HG03469 (cell line): Measurements from ENCODE around the gene EFHD2.
"Not testable (repeated sequence)": the region's sequence is repeated elsewhere in the genome, so short reads cannot be mapped to it uniquely, and the experiment has no call there.

Experiments
- ATAC-seq: cut with Tn5 transposase; IDR thresholded peaks from one replicate; pipeline ENCODE4 v1.9.1; 2021; ENCODE audit warnings: mild to moderate bottlenecking, moderate library complexity, moderate number of reproducible peaks; ENCODE audit not compliant: unreplicated experiment

The EFHD2 gene, protein sequence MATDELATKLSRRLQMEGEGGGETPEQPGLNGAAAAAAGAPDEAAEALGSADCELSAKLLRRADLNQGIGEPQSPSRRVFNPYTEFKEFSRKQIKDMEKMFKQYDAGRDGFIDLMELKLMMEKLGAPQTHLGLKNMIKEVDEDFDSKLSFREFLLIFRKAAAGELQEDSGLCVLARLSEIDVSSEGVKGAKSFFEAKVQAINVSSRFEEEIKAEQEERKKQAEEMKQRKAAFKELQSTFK

DNA sequence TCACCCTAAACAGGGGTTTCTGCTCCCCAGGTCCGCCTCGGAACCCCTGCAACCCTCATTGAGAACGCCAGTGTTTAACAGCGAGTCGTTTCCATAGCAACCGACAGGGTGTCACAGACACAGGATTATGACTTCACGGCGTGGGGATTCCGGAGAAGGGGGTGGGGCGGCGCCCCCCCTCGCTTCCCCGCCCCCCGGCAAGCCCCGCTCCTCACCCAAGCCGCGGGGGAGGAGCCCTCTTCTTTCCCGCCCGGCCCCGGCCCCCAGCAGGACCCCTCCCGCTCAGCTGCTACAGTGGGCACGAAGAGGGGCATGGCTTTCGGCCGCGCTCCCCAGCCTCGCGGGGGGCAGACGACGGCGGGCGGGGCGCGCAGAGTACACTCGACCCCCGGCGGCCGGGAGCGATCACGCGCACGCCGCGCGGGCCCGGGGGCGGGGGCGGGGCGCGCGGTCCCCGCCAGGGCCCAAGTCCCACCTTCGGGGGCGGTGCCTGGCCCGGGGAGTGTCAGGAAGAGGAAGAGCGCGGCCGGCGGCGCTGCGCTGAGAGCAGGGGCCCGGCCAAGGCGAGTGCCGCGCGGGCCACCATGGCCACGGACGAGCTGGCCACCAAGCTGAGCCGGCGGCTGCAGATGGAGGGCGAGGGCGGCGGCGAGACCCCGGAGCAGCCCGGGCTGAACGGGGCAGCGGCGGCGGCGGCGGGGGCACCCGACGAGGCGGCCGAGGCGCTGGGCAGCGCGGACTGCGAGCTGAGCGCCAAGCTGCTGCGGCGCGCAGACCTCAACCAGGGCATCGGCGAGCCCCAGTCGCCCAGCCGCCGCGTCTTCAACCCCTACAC, at the start of gene EFHD2:
Gene EFHD2, plus strand, starts transcription at position 501 of the 835 bp plus-strand sequence. Its CDS starts 84 bp downstream, at position 585.
- ATAC-seq: peak; percentile 56

DNA sequence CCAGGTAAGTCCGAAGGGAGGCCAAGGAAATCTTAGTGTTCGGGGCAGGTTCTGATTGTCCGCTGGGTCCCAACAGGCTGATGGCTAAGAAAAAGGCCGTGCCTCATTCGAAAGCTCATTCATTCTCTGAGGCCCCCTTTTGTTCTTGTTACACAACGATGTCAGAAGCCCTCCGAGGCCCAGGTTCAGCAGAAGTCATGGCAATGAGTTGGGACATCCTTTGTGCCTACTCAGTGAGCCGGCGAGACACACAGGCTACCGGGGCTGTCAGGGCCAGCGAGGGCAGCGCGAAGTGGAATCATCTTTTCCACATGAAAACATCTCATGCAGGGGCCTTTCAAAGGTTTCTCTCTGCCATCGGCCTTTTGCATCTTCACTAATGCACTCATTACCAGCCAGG, 49.0 kb upstream of the EFHD2 start:
- no peak for ATAC-seq

DNA sequence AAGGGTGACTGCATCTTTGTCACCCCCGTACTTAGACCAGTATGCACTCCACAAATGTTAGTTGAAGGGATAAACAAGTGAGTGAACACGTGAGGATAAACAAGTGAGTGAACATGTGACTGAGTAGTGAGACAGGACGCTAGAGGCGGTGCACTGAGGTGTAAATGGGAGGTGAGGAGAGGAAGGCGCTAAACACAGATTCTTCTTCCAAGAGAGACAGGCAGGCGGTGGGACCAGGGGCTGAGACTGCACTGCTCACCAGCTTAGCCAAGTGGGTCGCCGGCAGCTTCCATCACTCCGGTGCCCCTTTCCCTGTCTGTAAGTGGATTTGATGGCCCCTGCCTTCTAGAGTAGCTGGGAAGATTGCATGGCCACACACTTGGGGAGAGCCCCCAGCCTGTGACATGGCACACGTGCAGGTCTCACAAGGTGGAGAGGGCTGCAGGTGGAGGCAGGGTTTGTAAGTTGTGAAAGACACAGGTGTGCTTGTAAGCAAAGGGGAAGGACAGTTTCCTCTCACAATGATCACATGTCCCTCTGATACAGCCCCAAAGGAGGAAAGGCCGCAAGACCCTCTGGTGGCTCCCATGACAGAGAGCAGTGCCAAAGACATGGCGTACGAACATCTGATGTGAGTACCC, 47.5 kb upstream of the EFHD2 start:
- no peak for ATAC-seq

DNA sequence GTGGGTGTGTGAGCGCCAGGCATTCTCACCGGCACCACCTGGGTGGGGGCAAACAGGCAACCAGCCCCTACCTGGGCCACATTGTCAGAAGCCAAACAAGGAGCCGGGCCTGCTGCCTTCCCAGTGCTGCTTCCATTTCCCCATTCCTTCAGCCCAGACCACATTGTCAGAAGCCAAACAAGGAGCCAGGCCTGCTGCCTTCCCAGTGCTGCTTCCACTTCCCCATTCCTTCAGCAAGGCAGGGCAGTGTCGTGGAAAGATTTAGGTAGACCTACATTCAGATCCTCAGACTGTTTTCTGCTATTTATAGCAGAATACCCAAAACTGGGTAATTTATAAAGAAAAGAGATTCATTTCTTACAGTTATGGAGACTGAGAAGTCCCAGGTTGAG, 47.0 kb upstream of the EFHD2 start:
- ATAC-seq: no peak

DNA sequence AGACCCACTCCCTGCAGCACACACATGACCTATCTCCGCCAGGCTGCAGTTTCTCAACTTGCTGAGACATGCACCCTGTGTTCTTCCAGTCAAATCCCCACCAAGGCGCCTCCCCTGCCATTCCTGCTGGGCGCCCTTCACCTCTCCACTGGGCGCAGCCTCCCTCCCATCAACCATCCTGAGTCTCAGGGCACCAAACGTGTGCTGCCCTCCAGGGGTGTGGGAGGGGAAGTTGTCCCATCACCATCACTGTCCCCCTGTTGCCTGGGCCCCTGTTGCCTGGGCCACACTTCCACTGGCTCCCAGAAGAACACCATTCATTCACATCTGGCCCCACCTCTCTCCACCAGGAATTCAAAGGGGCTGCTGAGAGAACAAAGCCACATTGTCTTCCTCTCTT, 44.9 kb upstream of the EFHD2 start:
- ATAC-seq: no peak

DNA sequence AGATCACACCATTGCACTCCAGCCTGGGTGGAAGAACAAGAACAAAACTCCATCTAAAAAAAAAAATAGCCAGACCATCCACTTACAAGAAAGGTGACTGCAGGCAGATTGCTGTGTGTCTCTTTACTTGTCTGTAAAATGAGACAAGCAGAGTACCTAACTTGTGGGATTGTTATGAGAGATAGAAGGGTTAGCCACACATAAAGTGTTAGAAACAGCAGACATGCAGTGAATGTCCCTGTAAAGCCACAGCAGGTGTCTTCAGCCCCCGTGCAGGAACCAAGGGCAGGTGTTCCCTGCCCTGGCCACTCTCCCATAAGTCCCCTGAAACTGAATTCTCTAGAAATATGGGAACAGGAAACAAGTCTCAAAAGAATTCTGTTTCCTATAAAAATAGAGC, 40.8 kb upstream of the EFHD2 start:
- no peak for ATAC-seq

DNA sequence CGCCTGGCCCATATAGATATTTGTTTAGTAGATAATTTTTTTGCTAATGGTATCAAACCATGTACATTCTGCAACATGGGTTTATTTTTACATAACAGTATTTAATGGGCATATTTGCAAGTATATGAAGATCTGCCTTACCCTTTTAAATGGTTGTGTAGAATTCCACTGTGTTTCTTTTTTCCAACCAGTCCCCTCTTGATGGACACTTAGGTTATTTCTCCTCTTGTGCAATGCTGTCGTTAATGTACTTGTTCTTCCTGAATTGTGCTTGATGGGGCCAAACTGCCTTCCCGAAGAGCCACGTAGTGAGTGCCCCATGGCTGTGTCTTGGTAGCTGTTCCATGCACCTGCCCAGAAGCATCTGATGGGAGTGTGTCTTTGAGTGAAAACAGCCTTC, 39.4 kb upstream of the EFHD2 start:
- no peak for ATAC-seq

DNA sequence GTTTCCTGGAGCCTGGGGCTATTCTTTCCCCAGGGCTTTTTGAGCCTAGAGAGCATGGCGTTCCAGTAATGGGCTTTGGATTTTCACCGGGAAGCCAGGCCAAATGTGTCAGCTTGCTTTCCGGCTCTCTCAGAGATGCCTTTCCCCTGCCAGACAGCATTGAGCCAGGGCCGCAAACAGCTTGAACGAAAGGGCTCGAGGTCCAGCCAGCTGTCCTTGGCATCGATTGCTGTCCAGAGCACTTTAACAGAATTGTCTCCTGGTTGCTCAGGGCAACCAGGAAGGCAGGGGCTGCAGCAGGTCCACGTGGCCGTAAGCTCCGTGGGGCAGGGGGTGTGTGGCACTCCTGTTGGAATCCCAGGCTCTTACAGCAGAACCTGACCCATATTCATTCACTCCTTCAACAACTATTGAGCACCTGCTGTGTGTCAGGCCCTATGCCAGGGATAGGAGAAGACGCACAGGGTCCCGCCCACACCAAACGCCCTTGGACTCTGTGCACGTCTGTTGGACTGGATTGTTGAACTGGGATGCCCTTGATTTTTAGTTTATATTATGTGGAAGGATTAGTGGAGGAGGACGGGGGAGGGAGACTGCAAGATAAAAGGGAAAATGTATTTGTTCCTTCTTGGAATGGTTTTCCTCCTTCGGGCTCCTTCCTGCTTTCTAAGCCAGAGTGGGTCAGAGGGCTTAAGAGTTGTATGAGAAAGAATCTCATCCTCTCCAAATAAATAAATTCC, 38.7 kb upstream of the EFHD2 start:
- ATAC-seq: no peak

DNA sequence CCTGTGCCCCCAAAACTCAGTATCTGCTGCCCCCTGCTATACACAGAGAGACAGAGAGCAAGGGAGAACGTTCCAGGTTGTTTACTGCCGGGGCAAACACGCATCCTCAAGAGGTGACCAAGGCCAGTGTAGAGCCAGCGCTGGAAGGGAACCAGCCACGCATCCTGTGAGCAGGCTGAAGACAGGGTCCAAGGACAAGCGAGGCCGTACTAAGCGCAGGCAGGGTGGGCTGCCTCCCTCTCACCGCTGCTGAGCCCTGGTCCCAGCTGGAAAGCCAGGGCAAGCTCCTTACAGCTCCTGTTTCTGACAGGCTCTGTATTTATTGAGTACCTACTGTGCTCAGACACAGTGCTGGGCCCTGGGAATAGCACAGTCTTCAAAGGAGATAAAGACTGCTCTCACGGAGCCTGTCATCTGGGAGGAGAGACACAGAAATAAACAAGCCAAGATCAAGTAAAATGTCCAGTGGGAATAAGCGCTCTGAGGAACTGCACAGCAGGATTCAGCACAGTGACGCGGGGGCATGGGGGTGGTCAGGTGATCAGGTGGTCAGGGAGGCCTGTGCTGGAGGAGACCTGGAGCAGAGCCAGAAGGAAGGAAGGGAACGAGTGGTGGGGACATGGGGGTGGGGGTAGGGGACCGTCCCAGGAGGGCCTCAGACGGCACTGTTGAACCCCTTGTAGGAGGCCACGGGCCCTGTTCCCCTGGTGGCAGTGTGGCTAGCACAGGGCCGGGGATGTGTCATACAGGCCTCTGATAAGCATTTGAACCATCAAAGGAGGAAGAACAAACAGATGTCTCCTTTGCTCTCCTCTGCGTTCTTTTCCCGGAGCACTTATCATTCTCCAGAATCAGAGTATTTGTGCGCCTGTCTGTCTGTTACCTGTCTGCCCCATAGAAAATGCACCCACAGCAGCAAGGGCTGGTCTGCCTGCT, 37.8 kb upstream of the EFHD2 start:
- ATAC-seq: no peak

DNA sequence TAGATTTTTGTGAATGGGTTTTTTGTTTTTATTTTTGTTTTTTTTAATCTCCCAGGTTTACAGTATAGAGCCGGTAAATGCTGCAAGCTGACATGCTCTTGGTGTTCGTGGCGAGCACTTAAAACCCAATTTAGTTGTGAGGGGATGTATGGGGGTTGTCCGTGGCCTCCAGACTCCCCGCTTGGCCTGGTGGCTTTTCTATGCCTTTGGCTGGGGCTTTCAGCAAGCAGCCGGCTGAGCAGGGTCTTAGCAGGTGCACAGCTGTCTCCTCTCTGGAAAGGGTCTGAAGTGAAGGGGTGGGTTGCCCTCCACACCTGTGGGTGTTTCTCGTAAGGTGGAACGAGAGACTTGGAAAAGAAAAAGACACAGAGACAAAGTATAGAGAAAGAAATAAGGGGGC, 31.0 kb upstream of the EFHD2 start:
- no peak for ATAC-seq

DNA sequence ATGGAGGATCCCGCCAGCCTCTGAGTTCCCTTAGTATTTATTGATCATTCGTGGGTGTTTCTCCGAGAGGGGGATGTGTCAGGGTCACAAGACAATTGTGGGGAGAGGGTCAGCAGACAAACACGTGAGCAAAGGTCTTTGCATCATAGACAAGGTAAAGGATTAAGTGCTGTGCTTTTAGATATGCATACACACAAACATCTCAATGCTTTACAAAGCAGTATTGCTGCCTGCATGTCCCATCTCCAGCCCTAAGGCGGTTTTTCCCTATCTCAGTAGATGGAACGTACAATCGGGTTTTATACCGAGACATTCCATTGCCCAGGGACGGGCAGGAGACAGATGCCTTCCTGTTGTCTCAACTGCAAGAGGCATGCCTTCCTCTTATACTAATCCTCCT, 30.5 kb upstream of the EFHD2 start:
- ATAC-seq: not testable (repeated sequence)

DNA sequence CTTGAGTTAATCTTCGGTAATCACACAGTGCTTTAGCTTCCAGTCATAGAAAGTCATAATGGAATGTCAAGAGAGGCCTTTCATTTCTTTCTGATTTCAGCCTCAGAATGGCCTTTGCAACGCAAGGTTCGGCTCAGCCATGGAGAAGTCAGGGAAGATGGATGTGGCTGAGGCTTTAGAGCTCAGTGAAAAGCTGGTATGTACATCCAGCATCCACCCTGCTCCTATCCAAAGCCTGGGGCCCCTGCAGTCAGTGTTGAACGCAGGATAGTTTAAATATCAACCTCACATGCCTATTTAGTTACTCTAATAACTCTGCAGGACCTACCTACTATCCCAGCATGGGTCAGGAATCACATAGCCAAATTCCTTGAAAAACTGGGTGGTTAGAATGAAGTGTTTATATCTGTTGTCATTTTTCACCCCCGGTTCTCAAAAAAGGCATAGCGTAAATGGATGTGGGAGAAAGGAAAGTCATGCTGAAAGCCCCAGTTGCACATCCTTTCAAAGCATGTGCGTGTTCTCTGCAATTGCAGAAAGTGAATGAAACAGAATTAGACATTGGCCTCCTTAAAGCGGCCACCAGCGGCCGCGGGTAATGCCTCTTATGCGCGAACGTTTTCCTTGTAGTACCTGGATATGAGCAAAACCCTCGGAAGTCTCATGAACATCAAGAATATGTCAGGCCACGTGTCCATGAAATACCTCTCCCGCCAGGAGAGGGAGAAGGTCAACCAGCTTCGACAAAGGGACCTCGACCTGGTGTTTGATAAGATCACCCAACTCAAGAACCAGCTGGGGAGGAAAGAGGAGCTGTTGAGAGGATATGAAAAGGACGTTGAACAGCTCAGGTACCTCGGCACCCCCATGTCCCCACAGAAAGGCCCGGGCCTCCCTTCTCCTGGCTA, 28.8 kb upstream of the EFHD2 start:
- no peak for ATAC-seq

DNA sequence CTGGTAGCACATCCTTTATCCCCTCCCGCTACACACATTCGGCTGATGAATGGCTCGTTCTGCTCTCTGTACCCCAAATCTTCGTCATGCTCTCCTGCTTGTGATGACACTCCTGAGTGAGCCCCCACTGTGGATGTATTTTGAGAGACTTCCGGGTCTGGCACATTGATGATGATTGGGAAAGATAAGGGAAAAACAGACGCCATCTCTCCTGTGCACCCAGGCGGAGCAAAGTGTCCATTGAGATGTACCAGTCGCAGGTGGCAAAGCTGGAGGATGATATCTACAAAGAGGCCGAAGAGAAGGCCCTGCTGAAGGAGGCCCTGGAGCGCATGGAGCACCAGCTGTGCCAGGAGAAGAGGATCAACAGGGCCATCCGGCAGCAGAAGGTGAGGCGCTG, 27.9 kb upstream of the EFHD2 start:
- no peak for ATAC-seq

DNA sequence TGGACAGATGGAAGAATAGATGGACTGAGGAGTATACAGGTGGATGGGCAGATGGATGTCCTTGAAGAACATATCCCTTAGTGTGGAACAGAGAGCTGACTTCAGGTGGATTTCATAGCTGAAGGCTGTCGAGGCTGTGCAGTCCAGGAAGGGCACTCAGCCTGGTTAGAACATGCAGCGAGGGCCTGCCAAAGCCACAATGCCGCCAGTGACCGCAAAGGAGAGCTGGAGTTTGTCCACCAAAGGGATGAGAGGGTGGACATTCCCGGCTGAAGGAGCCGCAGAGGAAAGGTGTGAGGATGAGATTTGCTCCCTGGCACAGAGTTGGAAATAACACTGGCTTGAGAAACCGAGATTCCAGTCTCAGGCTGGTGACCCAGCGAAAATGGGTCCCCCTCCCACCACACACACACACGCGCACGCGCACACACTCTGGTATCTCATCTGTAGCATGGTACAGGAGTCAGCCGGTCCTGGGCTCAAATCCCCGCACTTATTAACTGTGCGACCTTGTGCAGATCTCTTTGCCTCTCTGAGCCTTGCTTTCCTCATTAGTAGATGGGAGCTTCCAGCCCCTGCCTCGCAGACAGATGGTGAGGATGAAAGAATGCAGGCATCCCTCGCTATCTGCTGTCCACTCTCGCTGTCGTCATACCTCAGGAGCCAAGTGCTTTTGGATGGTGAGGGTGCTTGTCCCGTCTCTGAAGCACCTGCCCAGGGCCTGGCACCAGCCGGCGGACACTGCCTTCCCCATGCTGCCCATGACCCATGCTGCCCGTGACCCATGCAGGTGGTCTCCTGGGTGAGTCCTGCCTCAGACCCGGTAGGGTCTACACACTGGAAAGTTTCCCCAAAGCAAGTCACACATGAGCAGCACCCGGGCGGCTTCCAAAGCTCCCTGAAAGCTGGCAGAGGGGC, 26.8 kb upstream of the EFHD2 start:
- ATAC-seq: no peak

DNA sequence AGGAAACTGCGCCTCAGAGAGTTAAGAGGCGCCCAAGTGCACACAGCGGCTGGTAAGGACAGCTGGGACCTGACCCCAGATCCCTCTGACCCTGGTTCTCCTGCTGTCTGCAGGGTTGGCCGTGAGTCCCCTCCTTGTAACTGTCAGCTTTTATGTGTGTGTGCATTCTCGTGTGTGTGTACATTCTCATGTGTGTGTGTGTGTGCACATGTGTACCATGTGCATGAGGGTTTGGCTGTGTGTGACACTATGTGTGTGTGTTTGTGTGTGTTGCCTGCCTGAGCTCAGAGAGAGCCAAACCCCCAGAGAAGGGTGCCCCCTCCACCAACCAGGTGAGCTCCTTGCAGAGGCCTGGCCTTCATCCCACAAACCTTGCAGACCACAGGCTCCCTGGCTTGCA, 25.9 kb upstream of the EFHD2 start:
- ATAC-seq: no peak

DNA sequence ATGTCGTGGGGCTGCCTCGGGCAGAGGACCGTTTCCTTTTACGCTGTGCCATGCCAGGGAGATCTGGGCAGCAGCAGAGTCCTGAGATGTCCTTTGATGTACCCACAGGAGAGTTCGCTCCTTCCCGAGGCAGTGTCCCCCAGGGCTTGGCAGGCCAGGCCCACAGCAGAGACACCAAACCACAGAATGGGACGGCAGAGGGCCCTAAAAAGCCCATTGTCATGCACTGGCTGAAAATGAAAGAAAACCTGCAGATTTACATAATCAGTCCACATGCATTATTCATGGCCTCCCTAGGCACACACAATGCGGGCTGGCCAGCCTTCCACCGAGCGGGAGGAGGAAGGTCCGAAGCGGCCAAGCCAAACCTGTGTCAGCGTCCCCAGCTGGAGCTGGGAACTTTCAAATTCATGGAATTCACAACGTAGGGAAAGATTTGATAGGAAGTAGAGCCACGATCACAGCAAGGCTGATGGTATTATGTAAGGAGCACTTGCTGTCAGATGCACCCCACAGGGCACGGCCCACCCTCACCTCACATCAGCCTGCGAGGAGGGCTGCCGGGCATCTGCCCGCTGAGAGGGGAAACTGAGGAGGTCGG, 25.3 kb upstream of the EFHD2 start:
- no peak for ATAC-seq

DNA sequence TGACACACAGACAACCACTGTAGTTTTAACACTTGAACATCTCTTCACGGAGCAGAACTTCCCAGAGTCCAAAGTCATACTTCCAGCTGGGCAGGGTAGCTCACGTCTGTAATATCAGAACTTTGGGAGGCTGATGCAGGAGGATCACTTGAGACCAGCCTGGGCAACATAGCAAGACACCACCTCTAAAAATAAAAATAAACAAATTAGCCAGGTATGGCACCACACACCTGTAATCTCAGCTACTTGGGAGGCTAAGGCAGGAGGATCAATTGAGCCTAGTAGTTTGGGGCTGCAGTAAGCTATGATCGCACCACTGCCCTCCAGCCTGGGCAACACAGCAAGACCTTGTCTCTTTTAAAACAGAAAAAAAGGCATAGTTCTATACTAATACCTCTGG, 24.3 kb upstream of the EFHD2 start:
- ATAC-seq: no peak
